GM18867 (cell line): ENCODE measurements around the gene MEGF8.

Source experiments
- ATAC-seq: cut with Tn5 transposase; IDR thresholded peaks from one replicate; pipeline ENCODE4 v1.9.1; 2021; ENCODE audit warnings: mild to moderate bottlenecking, moderate library complexity; ENCODE audit not compliant: unreplicated experiment

Gene MEGF8

DNA sequence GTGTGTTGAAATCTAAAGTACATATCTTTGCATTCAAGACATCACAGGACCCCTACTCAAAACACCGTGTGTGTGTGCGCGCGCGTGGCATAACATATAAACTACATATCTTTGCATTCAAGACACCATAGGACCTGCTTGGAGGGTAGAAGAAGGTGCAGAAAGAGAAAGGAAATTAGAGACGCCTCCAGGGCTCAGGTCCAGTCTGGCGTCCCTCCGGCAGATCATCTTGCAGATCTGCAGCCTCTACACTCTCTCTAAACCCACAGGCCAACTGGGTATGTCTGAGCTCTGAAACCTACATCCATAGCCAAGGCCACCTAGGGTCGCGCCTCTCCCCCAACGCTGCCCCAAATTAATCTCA, 22.4 kb upstream of the MEGF8 start:
- no peak for ATAC-seq

DNA sequence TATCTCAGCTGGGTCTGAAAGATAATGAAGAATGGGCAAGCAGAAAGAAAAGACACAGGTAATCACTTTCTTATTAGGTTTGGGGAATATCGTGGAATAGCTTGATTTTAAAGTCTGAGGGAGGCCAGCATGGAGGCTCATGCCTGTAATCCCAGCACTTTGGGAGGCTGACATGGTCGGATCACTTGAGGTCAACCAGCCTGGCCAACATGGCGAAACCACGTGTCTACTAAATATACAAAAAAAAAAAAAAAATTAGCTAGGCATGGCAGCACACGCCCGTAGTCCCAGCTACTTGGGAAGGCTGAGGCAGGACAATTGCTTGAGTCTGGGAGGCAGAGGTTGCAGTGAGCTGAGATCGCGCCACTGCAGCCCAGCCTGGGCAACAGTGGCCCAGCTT, 21.6 kb upstream of the MEGF8 start:
- ATAC-seq: no peak

- ATAC-seq: no peak
Measured at GRCh38 chr19:42306646-42307045, 18.8 kb upstream of the MEGF8 start.

DNA sequence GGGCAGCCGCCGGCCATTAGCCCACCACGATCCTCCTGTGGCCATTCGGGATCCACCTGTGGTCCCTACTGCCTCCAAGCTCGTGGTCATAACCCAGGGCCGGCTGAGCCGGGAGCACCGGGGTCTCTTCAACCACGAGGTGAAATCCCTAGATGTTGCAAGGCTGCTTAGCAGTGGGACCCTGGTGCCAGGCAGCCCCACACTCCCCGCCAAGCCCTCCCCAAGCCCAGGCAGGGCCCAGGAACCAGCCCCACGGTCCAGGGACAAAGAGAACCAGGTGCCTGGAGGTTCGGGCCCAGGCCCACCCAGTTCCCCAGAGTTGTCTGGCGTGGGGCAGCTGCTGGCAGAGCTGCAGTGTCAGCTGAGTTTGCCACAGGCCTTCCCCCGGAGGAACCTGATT, 15.7 kb upstream of the MEGF8 start:
- ATAC-seq: no peak

- no peak for ATAC-seq
Measured at GRCh38 chr19:42311657-42312056, 13.8 kb upstream of the MEGF8 start.

DNA sequence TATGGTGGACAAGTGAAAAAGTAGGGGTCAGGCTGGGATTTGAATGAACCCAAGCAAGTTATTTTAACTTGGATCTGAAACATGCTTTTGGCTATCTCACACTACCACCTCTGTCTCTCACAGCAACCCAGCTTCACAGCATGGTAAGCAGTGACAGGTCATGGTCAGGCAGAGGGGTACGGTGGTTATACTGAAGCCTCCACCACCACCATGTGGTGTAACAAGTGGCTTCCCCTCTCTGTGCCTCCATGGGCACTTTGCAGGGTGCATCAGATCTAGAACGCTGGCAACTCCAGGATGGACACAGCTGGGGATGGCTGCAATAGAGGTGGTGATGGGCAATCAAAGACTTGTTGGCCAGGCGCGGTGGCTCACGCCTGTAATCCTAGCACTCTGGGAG, 13.1 kb upstream of the MEGF8 start:
- no peak for ATAC-seq

DNA sequence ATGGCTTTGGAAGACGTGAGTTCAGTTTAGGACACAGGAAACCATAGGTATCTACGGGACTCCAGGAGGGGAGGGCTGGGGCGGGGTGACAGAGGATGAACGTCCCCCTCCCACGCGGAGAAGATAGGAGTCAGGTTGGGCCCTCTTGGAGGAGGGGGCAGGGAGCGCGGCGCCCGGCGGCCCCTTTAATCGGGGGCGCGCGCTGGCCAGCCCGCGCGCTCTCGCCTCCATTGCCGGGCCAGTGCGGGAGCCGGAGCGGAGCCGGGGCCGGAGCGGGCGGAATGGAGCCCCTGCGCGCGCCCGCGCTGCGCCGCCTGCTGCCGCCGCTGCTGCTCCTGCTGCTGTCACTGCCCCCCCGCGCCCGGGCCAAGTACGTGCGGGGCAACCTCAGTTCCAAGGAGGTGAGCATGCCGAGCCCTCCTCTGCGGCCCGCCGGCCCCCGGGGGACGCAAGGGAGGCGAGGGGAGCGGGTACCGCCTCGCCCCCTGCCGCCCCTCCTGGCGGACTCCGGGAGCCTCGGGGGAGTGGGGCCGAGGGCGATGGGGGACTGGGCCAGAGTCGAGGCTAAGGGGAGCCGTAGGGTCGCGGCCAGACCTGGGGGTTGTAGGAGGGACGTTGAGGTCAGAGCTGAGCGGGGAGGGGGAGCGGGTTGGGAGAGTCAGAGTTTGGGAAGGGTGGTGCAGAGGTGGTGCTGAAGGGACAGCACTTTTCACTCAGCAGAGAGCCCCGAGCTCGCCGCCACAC, 12.2 kb upstream of the MEGF8 start, which contains the start of gene TMEM145:
TMEM145 (plus strand) TSS at position 214 of the 744 bp plus-strand sequence; CDS start at position 282, 68 bp downstream.
- no peak for ATAC-seq

DNA sequence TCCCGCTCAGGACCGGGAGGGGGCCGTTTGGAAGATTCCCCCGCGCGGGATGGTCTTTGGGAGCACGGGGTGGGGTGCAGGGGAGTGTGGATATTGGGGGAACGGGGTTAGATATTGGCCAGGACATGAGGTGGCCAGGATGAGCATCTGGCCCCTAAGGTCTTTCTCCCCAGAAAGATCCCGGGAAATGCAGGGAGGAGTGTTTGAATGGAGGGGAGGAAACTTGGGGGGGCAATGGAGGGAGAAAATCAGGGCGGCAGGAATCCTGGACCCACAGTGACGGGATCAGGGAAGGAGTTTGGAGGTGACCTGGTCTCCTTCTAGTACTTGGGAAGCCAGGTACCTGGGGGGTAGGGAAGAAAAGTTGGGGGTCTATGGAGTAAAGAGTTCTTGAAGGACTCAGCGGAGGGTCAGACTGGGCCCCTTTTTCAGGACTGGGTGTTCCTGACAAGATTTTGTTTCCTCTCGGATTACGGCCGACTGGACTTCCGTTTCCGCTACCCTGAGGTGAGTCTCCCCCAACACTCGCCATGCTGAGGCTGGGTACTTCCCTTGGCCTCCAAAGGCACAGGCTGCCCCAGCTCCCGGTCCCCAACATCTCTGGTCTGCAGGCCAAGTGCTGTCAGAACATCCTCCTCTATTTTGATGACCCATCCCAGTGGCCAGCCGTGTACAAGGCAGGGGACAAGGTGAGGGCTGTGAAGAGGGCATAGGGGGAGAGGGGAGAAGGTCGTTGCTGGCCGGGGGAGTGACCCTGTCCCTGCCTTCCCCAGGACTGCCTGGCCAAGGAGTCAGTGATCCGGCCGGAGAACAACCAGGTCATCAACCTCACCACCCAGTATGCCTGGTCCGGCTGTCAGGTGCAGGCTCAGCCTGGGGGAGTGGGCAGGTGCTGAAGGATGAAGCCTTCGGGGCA, 11.3 kb upstream of the MEGF8 start:
- no peak for ATAC-seq

DNA sequence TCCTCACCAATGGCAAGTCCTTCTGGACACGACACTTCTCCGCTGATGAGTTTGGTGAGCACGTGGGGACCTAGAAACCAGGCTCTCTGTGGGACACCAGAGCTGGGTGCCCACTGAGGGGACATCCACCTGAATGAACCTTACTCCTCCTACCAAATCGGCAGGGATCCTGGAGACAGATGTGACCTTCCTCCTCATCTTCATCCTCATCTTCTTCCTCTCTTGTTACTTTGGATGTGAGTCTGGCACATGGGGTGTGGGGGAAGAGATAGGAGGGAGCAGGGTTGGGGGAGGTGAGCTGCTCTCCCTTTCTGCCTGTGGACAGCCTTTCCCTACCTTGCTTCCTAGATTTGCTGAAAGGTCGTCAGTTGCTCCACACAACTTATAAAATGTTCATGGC, 10.4 kb upstream of the MEGF8 start:
- ATAC-seq: no peak

- no peak for ATAC-seq
Measured at GRCh38 chr19:42316223-42317211, 8.9 kb upstream of the MEGF8 start.

GRCh38 chr19:42317535-42317934, 7.9 kb upstream of the MEGF8 start:
- ATAC-seq: no peak

GRCh38 chr19:42322305-42322704, 3.1 kb upstream of the MEGF8 start:
- ATAC-seq: no peak

DNA sequence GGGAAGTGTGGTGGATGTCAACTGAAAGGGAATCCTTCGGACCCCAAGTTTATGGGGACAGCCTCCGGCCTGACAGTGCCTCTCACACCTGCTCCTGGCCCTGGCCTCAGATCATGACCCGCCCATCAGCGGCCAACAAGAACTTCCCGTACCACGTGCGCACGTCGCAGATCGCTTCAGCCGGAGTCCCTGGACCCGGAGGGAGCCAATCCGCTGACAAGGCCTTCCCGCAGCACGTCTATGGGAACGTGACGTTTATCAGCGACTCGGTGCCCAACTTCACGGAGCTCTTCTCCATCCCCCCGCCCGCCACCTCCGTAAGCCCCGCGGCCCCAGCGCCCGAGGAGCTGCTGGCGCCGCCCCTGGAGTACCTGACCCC, 2.0 kb upstream of the MEGF8 start:
- no peak for ATAC-seq

DNA sequence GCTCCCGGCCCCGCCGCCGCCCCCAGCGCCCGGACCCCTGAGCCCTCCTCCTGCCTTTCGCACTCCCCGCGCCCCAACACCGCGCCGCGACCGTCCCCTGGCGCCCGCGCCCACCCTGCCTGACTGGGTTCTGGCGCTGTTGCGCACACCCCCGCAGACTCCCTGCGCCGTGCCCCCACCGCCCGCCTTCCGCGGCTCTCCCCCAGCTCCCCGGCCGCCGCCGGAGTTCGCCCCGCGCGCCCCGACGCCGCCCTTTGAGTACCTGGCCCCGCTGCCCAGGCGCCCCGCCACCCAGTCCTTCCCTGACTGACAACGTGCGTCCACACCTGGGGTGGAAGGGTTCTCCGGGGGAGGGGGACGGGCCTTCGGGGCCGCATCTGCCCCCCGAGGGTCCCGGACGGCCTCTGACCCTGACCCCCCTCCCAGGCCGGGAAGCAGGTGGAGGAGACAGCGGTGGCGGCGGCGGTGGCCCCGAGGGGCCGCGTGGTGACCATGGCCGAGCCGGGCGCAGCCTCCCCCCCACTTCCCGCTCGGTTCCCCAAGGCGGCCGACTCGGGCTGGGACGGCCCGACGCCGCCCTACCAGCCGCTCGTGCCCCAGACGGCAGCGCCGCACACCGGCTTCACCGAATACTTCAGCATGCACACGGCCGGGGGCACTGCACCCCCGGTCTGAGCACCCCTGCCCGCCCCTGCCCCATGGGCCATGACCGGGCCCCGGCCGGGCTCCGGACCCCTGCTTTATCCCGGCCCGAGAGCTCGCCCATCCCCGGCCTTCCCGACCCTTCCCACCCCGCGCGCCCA, 1.4 kb upstream of the MEGF8 start:
- no peak for ATAC-seq

DNA sequence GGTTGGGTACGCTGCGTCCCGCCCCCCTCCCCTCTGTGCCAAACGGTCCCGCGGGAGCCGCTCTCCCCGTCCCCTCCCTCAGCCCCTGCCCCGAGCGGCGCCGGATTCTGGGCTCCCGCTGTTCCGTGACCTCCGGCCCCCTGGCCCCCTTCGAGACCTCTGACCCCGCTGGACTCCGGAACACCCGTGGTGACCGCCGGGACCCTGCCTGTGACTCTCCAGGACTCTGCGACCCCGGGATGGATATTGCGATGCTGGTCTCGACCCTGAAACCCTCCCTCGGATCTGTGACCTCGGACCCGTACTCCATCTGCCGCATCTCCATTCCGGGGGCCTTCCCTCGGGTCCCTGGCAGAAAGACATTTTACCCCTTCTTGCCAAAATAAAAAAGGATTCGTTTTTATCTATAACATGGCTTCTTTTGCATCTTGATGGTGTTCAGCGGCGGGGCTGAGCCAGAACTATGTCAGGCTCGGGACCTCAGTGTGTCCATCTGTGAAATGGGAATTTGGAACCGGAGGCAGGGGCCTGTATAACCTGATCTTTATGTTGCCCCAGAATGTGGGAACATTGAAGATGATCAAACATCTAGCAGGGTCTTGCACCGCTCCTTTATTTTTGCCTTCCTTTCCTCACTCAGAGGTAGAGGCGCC, 654 bp upstream of the MEGF8 start:
- ATAC-seq: no peak

- ATAC-seq: peak; percentile 16
Measured at GRCh38 chr19:42325896-42326771, 699 bp downstream of the MEGF8 start.

DNA sequence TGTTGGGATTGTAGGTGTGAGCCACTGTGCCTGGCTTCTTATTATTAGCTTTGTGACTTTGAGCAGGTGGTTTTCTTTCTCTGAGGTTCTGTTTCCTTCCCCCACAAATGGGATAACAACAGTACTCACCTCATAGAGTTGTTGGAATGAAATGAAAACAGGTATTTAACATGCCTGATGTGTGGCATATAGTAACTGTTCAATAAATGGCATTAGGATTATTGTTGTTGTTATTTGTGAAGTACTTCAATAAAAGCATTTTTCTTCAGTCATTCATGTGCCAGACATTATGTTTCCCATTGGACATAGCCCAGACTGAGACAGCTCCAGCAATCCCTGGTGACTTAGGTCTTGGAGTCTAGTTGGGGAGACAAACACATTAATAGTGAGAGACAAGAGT, 1.5 kb downstream of the MEGF8 start:
- ATAC-seq: no peak

- no peak for ATAC-seq
Measured at GRCh38 chr19:42327381-42327780, 1.9 kb downstream of the MEGF8 start.

- ATAC-seq: no peak
Measured at GRCh38 chr19:42328106-42328505, 2.7 kb downstream of the MEGF8 start.
